ENCODE measurements around the gene HAUS2. TPM values are rescaled to one million over a fixed set of nuclear protein-coding genes. Genes with fewer than 3 reads are reported as not detected.
"Not testable (repeated sequence)": the region's sequence is repeated elsewhere in the genome, so short reads cannot be mapped to it uniquely, and the experiment has no call there.

The HAUS2 gene
- total RNA-seq, 2 donors from 2014 or later: 16.1 to 19.5 TPM

- DNase-seq (ENCODE audit: low spot score); intact Hi-C loops (cut with DNase I): not testable (repeated sequence)
Measured at GRCh38 chr15:42601316-42601715, 52.7 kb downstream of the HAUS2 start.

GRCh38 chr15:42602501-42602900 lies 53.9 kb downstream of the HAUS2 start:
- DNase-seq (ENCODE audit: low spot score): no peak
- intact Hi-C loops (cut with DNase I): no loop called here

GRCh38 chr15:42603978-42604377 lies 55.3 kb downstream of the HAUS2 start:
- no peak for DNase-seq (ENCODE audit: low spot score)
- intact Hi-C loops (cut with DNase I): no loop called here

GRCh38 chr15:42604894-42605744 lies 56.5 kb downstream of the HAUS2 start:
- DNase-seq (ENCODE audit: low spot score): no peak

GRCh38 chr15:42605796-42606195 lies 57.2 kb downstream of the HAUS2 start:
- intact Hi-C loops (cut with DNase I): no loop called here

More at GRCh38 chr15:42604894-42605744, 56.5 kb downstream of the HAUS2 start:
- intact Hi-C loops (cut with DNase I): no loop called here

GRCh38 chr15:42608110-42608531 lies 59.5 kb downstream of the HAUS2 start:
- DNase-seq (ENCODE audit: low spot score): no peak
- intact Hi-C loops (cut with DNase I): loop anchor here in 1 of 2 donors (2.0 kb wide), 1 partner anchor 119 kb away; no protein-coding TSS in a partner anchor

More at GRCh38 chr15:42605796-42606195, 57.2 kb downstream of the HAUS2 start:
- no peak for DNase-seq (ENCODE audit: low spot score)

- DNase-seq (ENCODE audit: low spot score): no peak
- intact Hi-C loops (cut with DNase I): loop anchor here in 1 of 2 donors (2.0 kb wide), 1 partner anchor 118 kb away; no protein-coding TSS in a partner anchor
Measured at GRCh38 chr15:42608752-42609488, 60.3 kb downstream of the HAUS2 start.

- intact Hi-C loops (cut with DNase I): no loop called here
Measured at GRCh38 chr15:42611532-42611931, 62.9 kb downstream of the HAUS2 start.

GRCh38 chr15:42612367-42612912 lies 63.8 kb downstream of the HAUS2 start:
- no peak for DNase-seq (ENCODE audit: low spot score)
- intact Hi-C loops (cut with DNase I): no loop called here

More at GRCh38 chr15:42611532-42611931, 62.9 kb downstream of the HAUS2 start:
- DNase-seq (ENCODE audit: low spot score): no peak

- DNase-seq (ENCODE audit: low spot score): no peak
- intact Hi-C loops (cut with DNase I): no loop called here
Measured at GRCh38 chr15:42616107-42616506, 67.5 kb downstream of the HAUS2 start.

Other genes starting within 250 kb of the HAUS2 start
- 10 to 100 TPM in 1 of 2 donors, 1 to 10 TPM in 1; 7.6 to 11.8 TPM for gene CAPN3, start 189.3 kb upstream of the HAUS2 start, total RNA-seq
- 10 to 100 TPM; 70.1 to 84.2 TPM for gene ZNF106, start 57.7 kb upstream of the HAUS2 start, total RNA-seq
- gene SNAP23, start 53.2 kb upstream of the HAUS2 start, total RNA-seq: 10 to 100 TPM; 48.0 to 55.8 TPM
- 10 to 100 TPM; 13.1 to 14.3 TPM for gene LRRC57, start within 50 bp of the HAUS2 start, total RNA-seq
- 10 to 100 TPM; 19.0 to 20.8 TPM for gene STARD9, start 26.8 kb downstream of the HAUS2 start, total RNA-seq
- 10 to 100 TPM in 1 of 2 donors, 1 to 10 TPM in 1; 7.2 to 10.3 TPM for gene CDAN1, start 188.3 kb downstream of the HAUS2 start, total RNA-seq